ENCODE results near the gene SATB2.

The SATB2 gene

GRCh38 chr2:199452260-199452990 is 5.3 kb downstream of the SATB2 start:
- H3K27ac Mint-ChIP-seq = no peak overlapping the region
- peaks cover 5% of the 10 kb centered on the region for H3K4me1 Mint-ChIP-seq (ENCODE audit: low read depth)
- H3K9me3 Mint-ChIP-seq = no peaks in the 10 kb centered on the region
- DNase-seq (ENCODE audit: low spot score) = no peak
- peaks cover 2% of the 10 kb centered on the region for H3K36me3 Mint-ChIP-seq (ENCODE audit: low read depth)
- peaks cover 54% of the 10 kb centered on the region for H3K27me3 Mint-ChIP-seq (ENCODE audit: low read depth)
- no peak overlapping the region for H3K4me3 Mint-ChIP-seq

GRCh38 chr2:199449956-199450355 is 7.8 kb downstream of the SATB2 start:
- DNase-seq (ENCODE audit: low spot score) = no peak
- Mint-ChIP-seq H3K9me3 (no peaks in the 10 kb centered on the region), H3K4me3 (no peak overlapping the region), H3K27ac (no peak overlapping the region), H3K27me3 (ENCODE audit: low read depth) (peaks cover 36% of the 10 kb centered on the region), H3K4me1 (ENCODE audit: low read depth) (no peaks in the 10 kb centered on the region), H3K36me3 (ENCODE audit: low read depth) (no peaks in the 10 kb centered on the region)

GRCh38 chr2:199449455-199449854 is 8.3 kb downstream of the SATB2 start:
- no peak for DNase-seq (ENCODE audit: low spot score)
- Mint-ChIP-seq H3K4me1 (ENCODE audit: low read depth) (no peaks in the 10 kb centered on the region), H3K9me3 (no peaks in the 10 kb centered on the region), H3K4me3 (no peak overlapping the region), H3K27me3 (ENCODE audit: low read depth) (peaks cover 34% of the 10 kb centered on the region), H3K36me3 (ENCODE audit: low read depth) (no peaks in the 10 kb centered on the region), H3K27ac (no peak overlapping the region)

- no peaks in the 10 kb centered on the region for H3K36me3 Mint-ChIP-seq (ENCODE audit: low read depth)
- no peak overlapping the region for H3K4me3 Mint-ChIP-seq
- peaks cover 27% of the 10 kb centered on the region for H3K27me3 Mint-ChIP-seq (ENCODE audit: low read depth)
- no peaks in the 10 kb centered on the region for H3K4me1 Mint-ChIP-seq (ENCODE audit: low read depth)
- no peak overlapping the region for H3K27ac Mint-ChIP-seq
- DNase-seq (ENCODE audit: low spot score) = no peak
- H3K9me3 Mint-ChIP-seq = no peaks in the 10 kb centered on the region
Observed at GRCh38 chr2:199446996-199447576, 10.7 kb downstream of the SATB2 start.

- no peak overlapping the region for H3K4me3 Mint-ChIP-seq
- no peaks in the 10 kb centered on the region for H3K36me3 Mint-ChIP-seq (ENCODE audit: low read depth)
- peaks cover 16% of the 10 kb centered on the region for H3K27me3 Mint-ChIP-seq (ENCODE audit: low read depth)
- no peaks in the 10 kb centered on the region for H3K9me3 Mint-ChIP-seq
- no peak for DNase-seq (ENCODE audit: low spot score)
- no peaks in the 10 kb centered on the region for H3K4me1 Mint-ChIP-seq (ENCODE audit: low read depth)
- H3K27ac Mint-ChIP-seq = no peak overlapping the region
Observed at GRCh38 chr2:199444749-199445148, 13.0 kb downstream of the SATB2 start.

GRCh38 chr2:199443589-199444130 is 14.1 kb downstream of the SATB2 start:
- Mint-ChIP-seq H3K27ac (no peak overlapping the region), H3K4me3 (no peak overlapping the region), H3K36me3 (ENCODE audit: low read depth) (no peaks in the 10 kb centered on the region), H3K4me1 (ENCODE audit: low read depth) (no peaks in the 10 kb centered on the region), H3K27me3 (ENCODE audit: low read depth) (peaks cover 15% of the 10 kb centered on the region), H3K9me3 (no peaks in the 10 kb centered on the region)
- DNase-seq (ENCODE audit: low spot score) = no peak

- H3K27me3 Mint-ChIP-seq (ENCODE audit: low read depth) = peaks cover 16% of the 10 kb centered on the region
- no peak for DNase-seq (ENCODE audit: low spot score)
- H3K9me3 Mint-ChIP-seq = no peaks in the 10 kb centered on the region
- H3K4me3 Mint-ChIP-seq = no peak overlapping the region
- H3K36me3 Mint-ChIP-seq (ENCODE audit: low read depth) = no peaks in the 10 kb centered on the region
- H3K4me1 Mint-ChIP-seq (ENCODE audit: low read depth) = no peaks in the 10 kb centered on the region
- H3K27ac Mint-ChIP-seq = no peak overlapping the region
Observed at GRCh38 chr2:199442173-199442572, 15.6 kb downstream of the SATB2 start.

GRCh38 chr2:199441759-199442158 is 16.0 kb downstream of the SATB2 start:
- Mint-ChIP-seq H3K27ac (no peak overlapping the region), H3K36me3 (ENCODE audit: low read depth) (no peaks in the 10 kb centered on the region), H3K27me3 (ENCODE audit: low read depth) (peaks cover 12% of the 10 kb centered on the region), H3K9me3 (no peaks in the 10 kb centered on the region), H3K4me1 (ENCODE audit: low read depth) (no peaks in the 10 kb centered on the region), H3K4me3 (no peak overlapping the region)
- DNase-seq (ENCODE audit: low spot score) = no peak

- H3K27ac Mint-ChIP-seq = no peak overlapping the region
- H3K27me3 Mint-ChIP-seq (ENCODE audit: low read depth) = peaks cover 15% of the 10 kb centered on the region
- H3K36me3 Mint-ChIP-seq (ENCODE audit: low read depth) = no peaks in the 10 kb centered on the region
- H3K4me3 Mint-ChIP-seq = no peak overlapping the region
- no peak for DNase-seq (ENCODE audit: low spot score)
- H3K4me1 Mint-ChIP-seq (ENCODE audit: low read depth) = no peaks in the 10 kb centered on the region
- H3K9me3 Mint-ChIP-seq = no peaks in the 10 kb centered on the region
Observed at GRCh38 chr2:199440118-199440517, 17.6 kb downstream of the SATB2 start.

GRCh38 chr2:199439542-199439941 is 18.2 kb downstream of the SATB2 start:
- H3K36me3 Mint-ChIP-seq (ENCODE audit: low read depth) = no peaks in the 10 kb centered on the region
- H3K4me3 Mint-ChIP-seq = no peak overlapping the region
- H3K27me3 Mint-ChIP-seq (ENCODE audit: low read depth) = peaks cover 13% of the 10 kb centered on the region
- H3K4me1 Mint-ChIP-seq (ENCODE audit: low read depth) = no peaks in the 10 kb centered on the region
- DNase-seq (ENCODE audit: low spot score) = no peak
- no peaks in the 10 kb centered on the region for H3K9me3 Mint-ChIP-seq
- no peak overlapping the region for H3K27ac Mint-ChIP-seq

- DNase-seq (ENCODE audit: low spot score) = no peak
- Mint-ChIP-seq H3K27me3 (ENCODE audit: low read depth) (peaks cover 11% of the 10 kb centered on the region), H3K27ac (no peak overlapping the region), H3K4me1 (ENCODE audit: low read depth) (no peaks in the 10 kb centered on the region), H3K9me3 (no peaks in the 10 kb centered on the region), H3K36me3 (ENCODE audit: low read depth) (no peaks in the 10 kb centered on the region), H3K4me3 (no peak overlapping the region)
Observed at GRCh38 chr2:199439066-199439465, 18.7 kb downstream of the SATB2 start.

GRCh38 chr2:199434555-199434954 is 23.2 kb downstream of the SATB2 start:
- no peak for DNase-seq (ENCODE audit: low spot score)
- Mint-ChIP-seq H3K27ac (no peak overlapping the region), H3K4me1 (ENCODE audit: low read depth) (no peaks in the 10 kb centered on the region), H3K27me3 (ENCODE audit: low read depth) (peaks cover 11% of the 10 kb centered on the region), H3K36me3 (ENCODE audit: low read depth) (no peaks in the 10 kb centered on the region), H3K4me3 (no peak overlapping the region), H3K9me3 (no peaks in the 10 kb centered on the region)

- Mint-ChIP-seq H3K27ac (no peak overlapping the region), H3K4me3 (no peak overlapping the region), H3K27me3 (ENCODE audit: low read depth) (peaks cover 11% of the 10 kb centered on the region), H3K9me3 (no peaks in the 10 kb centered on the region), H3K36me3 (ENCODE audit: low read depth) (no peaks in the 10 kb centered on the region), H3K4me1 (ENCODE audit: low read depth) (no peaks in the 10 kb centered on the region)
- no peak for DNase-seq (ENCODE audit: low spot score)
Observed at GRCh38 chr2:199433204-199433832, 24.4 kb downstream of the SATB2 start.

- DNase-seq (ENCODE audit: low spot score) = no peak
- H3K27ac Mint-ChIP-seq = no peak overlapping the region
- no peak overlapping the region for H3K4me3 Mint-ChIP-seq
- peaks cover 9% of the 10 kb centered on the region for H3K27me3 Mint-ChIP-seq (ENCODE audit: low read depth)
- H3K36me3 Mint-ChIP-seq (ENCODE audit: low read depth) = no peaks in the 10 kb centered on the region
- no peaks in the 10 kb centered on the region for H3K9me3 Mint-ChIP-seq
- no peaks in the 10 kb centered on the region for H3K4me1 Mint-ChIP-seq (ENCODE audit: low read depth)
Observed at GRCh38 chr2:199431746-199432213, 26.0 kb downstream of the SATB2 start.
